HepG2 (cell line): ENCODE data around the gene CTXN1. TPM values are rescaled to one million over a fixed set of nuclear protein-coding genes. Genes with fewer than 3 reads are reported as not detected.

ENCODE experiments used
- CTCF ChIP-seq: sonication (generic); formaldehyde crosslinking; IDR thresholded peaks from 2 replicates; pipeline ENCODE4 v1.5.0; 2020; ENCODE audit warnings: mild to moderate bottlenecking, missing genetic modification reagents, moderate library complexity
- EED ChIP-seq: sonication (generic); formaldehyde crosslinking; IDR thresholded peaks from 2 replicates; pipeline ENCODE4 v1.5.0; 2020; ENCODE audit warnings: mild to moderate bottlenecking, missing genetic modification reagents
- ELF3 ChIP-seq: IDR thresholded peaks from 2 replicates; pipeline ENCODE4 v1.6.1; 2016; ENCODE audit warnings: missing genetic modification reagents, missing compliant biosample characterization
- HOXA5 ChIP-seq: sonication (generic); formaldehyde crosslinking; IDR thresholded peaks from 2 replicates; pipeline ENCODE4 v1.4.0; 2020; ENCODE audit warnings: missing genetic modification reagents
- IKZF4 ChIP-seq: sonication (generic); formaldehyde crosslinking; IDR thresholded peaks from 2 replicates; pipeline ENCODE4 v1.5.1; 2020; ENCODE audit warnings: borderline replicate concordance, mild to moderate bottlenecking, low read depth, missing genetic modification reagents; ENCODE audit errors: not compliant biosample characterization
- MIER3 ChIP-seq: IDR thresholded peaks from 2 replicates; pipeline ENCODE4 v1.6.1; 2016; ENCODE audit warnings: missing compliant biosample characterization, borderline replicate concordance
- NONO ChIP-seq, 2 experiments: fragments of 450-650 bp in 1 of 2; sonication (generic) in 1 of 2; formaldehyde crosslinking in 1 of 2; IDR thresholded peaks in 1 of 2; conservative IDR thresholded peaks in 1 of 2; 2 replicates each; pipeline versions ENCODE4 v1.6.1 to v1.8.0; 2017 to 2022; ENCODE audit warnings: mild to moderate bottlenecking in 1 of 2, missing genetic modification reagents in 1 of 2, moderate library complexity in 1 of 2
- SUZ12 ChIP-seq: fragments of 150-350 bp; IDR thresholded peaks from 2 replicates; pipeline ENCODE4 v1.6.1; 2014; ENCODE audit warnings: low read depth, low read length
- TOE1 ChIP-seq: sonication (generic); formaldehyde crosslinking; IDR thresholded peaks from 2 replicates; pipeline ENCODE4 v1.4.0; 2020; ENCODE audit warnings: mild to moderate bottlenecking, missing genetic modification reagents
- TRAFD1 ChIP-seq: sonication (generic); formaldehyde crosslinking; IDR thresholded peaks from 2 replicates; pipeline ENCODE4 v1.5.1; 2020; ENCODE audit warnings: missing genetic modification reagents, mild to moderate bottlenecking, borderline replicate concordance
- ZBED4 ChIP-seq: sonication (generic); formaldehyde crosslinking; IDR thresholded peaks from 2 replicates; pipeline ENCODE4 v1.4.0; 2020; ENCODE audit warnings: missing genetic modification reagents, borderline replicate concordance
- polyA plus RNA-seq, 8 experiments: library from polyadenylated mRNA; depleted of rRNA in 3 of 8; stranded (reverse) in 7 of 8; unstranded in 1 of 8; fragments of >200 nt; fragmentation: Illumina TruSeq in 4 of 8; extraction: Trizol in 4 of 8; gene quantifications; 2 replicates each; pipeline versions ENCODE4 v1.2.1 to v1.2.3, GENCODE V29; 2011 to 2016; ENCODE audit warnings: low read depth in 4 of 8, missing spikeins in 1 of 8, mixed read lengths in 1 of 8; ENCODE audit not compliant: insufficient read depth in 1 of 8
- total RNA-seq, 5 experiments: library from RNA; depleted of rRNA; stranded (reverse); fragments of >200 nt; fragmentation: Illumina TruSeq; extraction: Trizol; gene quantifications; 2 replicates each; pipeline ENCODE4 v1.2.3, GENCODE V29; 2016; ENCODE audit warnings: low read depth in 1 of 5

Gene CTXN1
- total and polyA plus RNA-seq, 2 of the 13 experiments (the other 11 are each of a cell fraction or from before 2014, with no cell fraction given): 0.11 TPM; not detected in 1

- peak; percentile 84; the same call in 1 of the 2 replicates for TF ChIP-seq ZBED4 (CRISPR knock-in tag)
- TF ChIP-seq IKZF4 (CRISPR knock-in tag): no peak
- TF ChIP-seq MIER3: no peak; the same call in 1 of the 2 replicates
- no peak for TF ChIP-seq TRAFD1 (CRISPR knock-in tag)
- TF ChIP-seq EED (CRISPR knock-in tag): no peak
- TF ChIP-seq SUZ12: no peak
- TF ChIP-seq ELF3: no peak
- no peak for TF ChIP-seq NONO (IDR thresholded peaks at IDR 0.05)
- TF ChIP-seq NONO (CRISPR knock-in tag; conservative IDR thresholded peaks at IDR 0.05): no peak
- no peak for TF ChIP-seq CTCF (CRISPR knock-in tag)
- TF ChIP-seq TOE1 (CRISPR knock-in tag): no peak
- TF ChIP-seq HOXA5 (CRISPR knock-in tag): peak; percentile 60; the same call in 1 of the 2 replicates
These were observed 37.6 kb downstream of the CTXN1 start, which contains the start of gene LRRC8E (continued) for GRCh38 chr19:7888145-7888825.
